Cardiac muscle cell (in vitro differentiated cells and primary cell): Measurements from ENCODE around the gene RNLS. TPM values are rescaled to one million over a fixed set of nuclear protein-coding genes. Genes with fewer than 3 reads are reported as not detected.

Source experiments
- DNase-seq, 2 donors: peaks; one replicate each; pipeline versions ENCODE4 v3.0.0 to v3.0.0-alpha.2; 2010 to 2017; ENCODE audit warnings: low read depth in 1 of 2, low spot score in 1 of 2
- H3K27ac ChIP-seq: fragments of 200-600 bp; sonication (generic); 2 replicates; pipeline ENCODE4 v1.5.1; 2016
- H3K27me3 ChIP-seq: fragments of 200-600 bp; sonication (generic); 2 replicates; pipeline ENCODE4 v1.6.0; 2016; ENCODE audit warnings: control low read depth
- H3K36me3 ChIP-seq: fragments of 200-600 bp; sonication (generic); 2 replicates; pipeline ENCODE4 v1.5.1; 2016; ENCODE audit warnings: control low read depth
- H3K4me1 ChIP-seq: fragments of 200-600 bp; sonication (generic); 2 replicates; pipeline ENCODE4 v1.8.1; 2017; ENCODE audit warnings: low read depth, mild to moderate bottlenecking, mixed run types
- H3K4me3 ChIP-seq: fragments of 200-600 bp; sonication (generic); 2 replicates; pipeline ENCODE4 v1.5.1; 2016; ENCODE audit warnings: mild to moderate bottlenecking
- H3K9me3 ChIP-seq: fragments of 200-600 bp; sonication (generic); 2 replicates; pipeline ENCODE4 v1.5.1; 2017; ENCODE audit warnings: low read depth, mild to moderate bottlenecking, control low read depth
- polyA plus RNA-seq: library from polyadenylated mRNA; unstranded; fragments of >200 nt; fragmentation: Nextera tagmentation; extraction: Ambion mirVana; gene quantifications from 2 replicates; pipeline ENCODE4 v1.2.1, GENCODE V29; 2016
- total RNA-seq: library from RNA; depleted of rRNA; stranded (reverse); fragments of >200 nt; gene quantifications from 2 replicates; pipeline ENCODE4 v1.2.3, GENCODE V29; 2016
- TF ChIP-seq, protein P1 (sequence below): IDR thresholded peaks from 2 replicates; pipeline ENCODE4 v1.5.1; 2012; ENCODE audit warnings: low read depth, mild to moderate bottlenecking, low read length

RNLS gene
- total and polyA plus RNA-seq, 2 experiments from 2014 or later, result 6.9 to 13.9 TPM

DNA sequence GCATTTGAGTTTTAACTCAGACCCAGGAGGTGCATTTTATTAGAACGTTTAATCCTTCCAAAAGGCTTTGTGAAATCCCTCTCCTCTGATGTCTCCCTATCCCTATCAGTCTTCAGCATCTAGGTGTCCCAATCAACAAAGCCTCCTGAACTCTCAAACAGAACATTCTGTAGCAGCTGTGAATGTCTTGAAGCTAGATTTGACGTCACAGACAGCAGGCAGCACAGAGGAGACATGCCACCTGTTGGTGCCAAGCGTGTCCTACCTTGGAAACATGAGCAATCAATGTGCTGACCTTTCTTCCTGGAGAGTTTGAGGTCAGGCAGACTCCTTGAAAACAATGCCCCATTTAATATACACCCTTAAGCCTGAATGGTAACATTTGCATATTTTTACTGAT, 125.5 kb downstream of the RNLS start:
- Histone ChIP-seq H3K4me1 (no peaks in the 10 kb centered on the region), H3K9me3 (no peaks in the 10 kb centered on the region), H3K36me3 (no peaks in the 10 kb centered on the region), H3K27ac (no peak overlapping the region), H3K4me3 (no peak overlapping the region), H3K27me3 (no peaks in the 10 kb centered on the region)
- no peak for DNase-seq
- TF ChIP-seq, protein P1, sequence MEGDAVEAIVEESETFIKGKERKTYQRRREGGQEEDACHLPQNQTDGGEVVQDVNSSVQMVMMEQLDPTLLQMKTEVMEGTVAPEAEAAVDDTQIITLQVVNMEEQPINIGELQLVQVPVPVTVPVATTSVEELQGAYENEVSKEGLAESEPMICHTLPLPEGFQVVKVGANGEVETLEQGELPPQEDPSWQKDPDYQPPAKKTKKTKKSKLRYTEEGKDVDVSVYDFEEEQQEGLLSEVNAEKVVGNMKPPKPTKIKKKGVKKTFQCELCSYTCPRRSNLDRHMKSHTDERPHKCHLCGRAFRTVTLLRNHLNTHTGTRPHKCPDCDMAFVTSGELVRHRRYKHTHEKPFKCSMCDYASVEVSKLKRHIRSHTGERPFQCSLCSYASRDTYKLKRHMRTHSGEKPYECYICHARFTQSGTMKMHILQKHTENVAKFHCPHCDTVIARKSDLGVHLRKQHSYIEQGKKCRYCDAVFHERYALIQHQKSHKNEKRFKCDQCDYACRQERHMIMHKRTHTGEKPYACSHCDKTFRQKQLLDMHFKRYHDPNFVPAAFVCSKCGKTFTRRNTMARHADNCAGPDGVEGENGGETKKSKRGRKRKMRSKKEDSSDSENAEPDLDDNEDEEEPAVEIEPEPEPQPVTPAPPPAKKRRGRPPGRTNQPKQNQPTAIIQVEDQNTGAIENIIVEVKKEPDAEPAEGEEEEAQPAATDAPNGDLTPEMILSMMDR, result no peak

GRCh38 chr10:88456730-88457129, 126.4 kb downstream of the RNLS start:
- no peak overlapping the region for H3K27ac ChIP-seq
- no peaks in the 10 kb centered on the region for H3K27me3 ChIP-seq
- no peaks in the 10 kb centered on the region for H3K36me3 ChIP-seq
- peak in 1 of 2 donors; percentile 91 for DNase-seq
- H3K9me3 ChIP-seq, result no peaks in the 10 kb centered on the region
- H3K4me3 ChIP-seq, result no peak overlapping the region
- TF ChIP-seq, protein P1, result no peak
- H3K4me1 ChIP-seq, result no peaks in the 10 kb centered on the region

DNA sequence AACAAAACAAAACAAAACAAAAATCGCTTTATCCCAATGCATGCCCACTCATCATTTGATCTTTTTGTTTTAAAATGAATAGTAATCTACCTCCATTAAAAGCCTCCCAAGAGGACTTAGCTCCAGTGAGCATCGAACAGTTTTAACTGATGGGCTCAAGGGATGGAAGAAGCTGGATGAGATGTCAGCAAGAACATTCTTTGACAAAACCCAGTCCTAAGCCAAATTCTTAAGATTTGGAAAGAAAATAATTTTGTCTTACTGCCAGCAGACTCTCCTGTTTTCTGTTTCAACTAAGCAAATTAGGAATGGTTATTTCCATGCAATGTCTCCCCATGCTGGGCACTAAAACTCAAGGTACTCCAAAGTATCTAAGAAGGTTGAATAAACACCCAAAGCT, 127.3 kb downstream of the RNLS start:
- Histone ChIP-seq H3K9me3 (no peaks in the 10 kb centered on the region), H3K4me3 (no peak overlapping the region), H3K27ac (no peak overlapping the region), H3K4me1 (no peaks in the 10 kb centered on the region), H3K27me3 (no peaks in the 10 kb centered on the region), H3K36me3 (no peaks in the 10 kb centered on the region)
- TF ChIP-seq, protein P1, result no peak
- DNase-seq, result peak in 1 of 2 donors; percentile 82

GRCh38 chr10:88450201-88450600, 132.9 kb downstream of the RNLS start:
- no peaks in the 10 kb centered on the region for H3K27me3 ChIP-seq
- no peaks in the 10 kb centered on the region for H3K4me1 ChIP-seq
- no peak overlapping the region for H3K4me3 ChIP-seq
- H3K36me3 ChIP-seq, result no peaks in the 10 kb centered on the region
- no peaks in the 10 kb centered on the region for H3K9me3 ChIP-seq
- TF ChIP-seq, protein P1, result no peak
- DNase-seq, result no peak
- H3K27ac ChIP-seq, result no peak overlapping the region

GRCh38 chr10:88442716-88443115, 140.4 kb downstream of the RNLS start:
- no peaks in the 10 kb centered on the region for H3K36me3 ChIP-seq
- no peaks in the 10 kb centered on the region for H3K27me3 ChIP-seq
- H3K4me3 ChIP-seq, result no peak overlapping the region
- TF ChIP-seq, protein P1, result no peak
- H3K4me1 ChIP-seq, result no peaks in the 10 kb centered on the region
- no peak overlapping the region for H3K27ac ChIP-seq
- DNase-seq, result peak; percentile 32 to 37
- no peaks in the 10 kb centered on the region for H3K9me3 ChIP-seq

DNA sequence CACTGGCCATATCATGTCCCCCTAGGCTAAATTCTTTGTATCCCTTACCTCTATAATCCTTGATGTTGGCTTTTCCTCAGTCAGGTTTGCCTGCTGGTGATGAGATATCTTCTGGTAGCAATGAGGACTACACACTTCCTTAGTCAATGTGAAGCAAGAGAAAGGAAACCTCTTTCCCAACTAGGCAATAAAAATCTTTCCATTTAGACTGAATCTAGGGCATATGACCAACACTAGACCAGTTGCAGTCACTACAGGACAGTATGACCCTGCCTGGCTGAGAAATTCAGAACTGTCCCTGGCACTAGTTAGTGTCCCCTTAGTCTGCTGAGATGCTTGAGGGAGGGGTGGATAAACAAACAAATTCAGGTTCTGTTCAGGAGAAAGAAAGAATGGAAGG, 142.6 kb downstream of the RNLS start:
- TF ChIP-seq, protein P1, result no peak
- Histone ChIP-seq H3K27me3 (no peaks in the 10 kb centered on the region), H3K36me3 (no peaks in the 10 kb centered on the region), H3K27ac (no peak overlapping the region), H3K9me3 (no peaks in the 10 kb centered on the region), H3K4me1 (no peaks in the 10 kb centered on the region), H3K4me3 (no peak overlapping the region)
- no peak for DNase-seq
